ENCODE results near the gene TECTB. TPM values are rescaled to one million over a fixed set of nuclear protein-coding genes. Genes with fewer than 3 reads are reported as not detected.

TECTB gene
- total RNA-seq, 1 experiment from 2014 or later: not detected

- BruUV-seq (replicated peaks): no TSS peak
- POLR2A ChIA-PET (ENCODE audit: low non-redundant PET): no interaction called here
- TF ChIP-seq EZH2 (IDR thresholded peaks at IDR 0.05; ENCODE audit: borderline replicate concordance, low read depth, low read length, poor library complexity, severe bottlenecking): no peak
- TF ChIP-seq CTCF (conservative IDR thresholded peaks at IDR 0.05; ENCODE audit: low read depth, low read length): no peak
- intact Hi-C loops (cut with micrococcal nuclease; ENCODE audit: unreplicated experiment): no loop called here
- H3K9me3 ChIP-seq (ENCODE audit: low read depth, low read length, poor library complexity, severe bottlenecking): no peaks in the 10 kb centered on the region
- no peaks in the 10 kb centered on the region for H3K4me1 ChIP-seq (ENCODE audit: insufficient read depth, low read length, poor library complexity, severe bottlenecking)
- no peak overlapping the region for H3K27ac ChIP-seq (ENCODE audit: low read depth, low read length, poor library complexity, severe bottlenecking)
- H3K4me3 ChIP-seq (ENCODE audit: low read depth, low read length, poor library complexity, severe bottlenecking): no peak overlapping the region
- H3K36me3 ChIP-seq (ENCODE audit: insufficient read depth, low read length, poor library complexity, severe bottlenecking): no peaks in the 10 kb centered on the region
- DNase-seq (ENCODE audit: low spot score): no peak
- H3K27me3 ChIP-seq (replicated peaks; ENCODE audit: insufficient read depth, low read depth, low read length, poor library complexity): no peaks in the 10 kb centered on the region
- CTCF ChIA-PET: no interaction called here
Measured at GRCh38 chr10:112340601-112341000, 57.4 kb downstream of the TECTB start.

GRCh38 chr10:112343056-112343806 lies 60.0 kb downstream of the TECTB start:
- POLR2A ChIA-PET (ENCODE audit: low non-redundant PET): no interaction called here
- H3K27ac ChIP-seq (ENCODE audit: low read depth, low read length, poor library complexity, severe bottlenecking): no peak overlapping the region
- DNase-seq (ENCODE audit: low spot score): no peak
- intact Hi-C loops (cut with micrococcal nuclease; ENCODE audit: unreplicated experiment): no loop called here
- H3K4me1 ChIP-seq (ENCODE audit: insufficient read depth, low read length, poor library complexity, severe bottlenecking): no peaks in the 10 kb centered on the region
- H3K4me3 ChIP-seq (ENCODE audit: low read depth, low read length, poor library complexity, severe bottlenecking): no peak overlapping the region
- no peaks in the 10 kb centered on the region for H3K36me3 ChIP-seq (ENCODE audit: insufficient read depth, low read length, poor library complexity, severe bottlenecking)
- H3K27me3 ChIP-seq (replicated peaks; ENCODE audit: insufficient read depth, low read depth, low read length, poor library complexity): no peaks in the 10 kb centered on the region
- TF ChIP-seq CTCF (conservative IDR thresholded peaks at IDR 0.05; ENCODE audit: low read depth, low read length) (no peak), EZH2 (IDR thresholded peaks at IDR 0.05; ENCODE audit: borderline replicate concordance, low read depth, low read length, poor library complexity, severe bottlenecking) (no peak)
- no TSS peak for BruUV-seq (replicated peaks)
- H3K9me3 ChIP-seq (ENCODE audit: low read depth, low read length, poor library complexity, severe bottlenecking): no peaks in the 10 kb centered on the region
- CTCF ChIA-PET: no interaction called here

- H3K27ac ChIP-seq (ENCODE audit: low read depth, low read length, poor library complexity, severe bottlenecking): no peak overlapping the region
- ChIA-PET CTCF (no interaction called here), POLR2A (ENCODE audit: low non-redundant PET) (no interaction called here)
- no peak overlapping the region for H3K4me3 ChIP-seq (ENCODE audit: low read depth, low read length, poor library complexity, severe bottlenecking)
- H3K9me3 ChIP-seq (ENCODE audit: low read depth, low read length, poor library complexity, severe bottlenecking): no peaks in the 10 kb centered on the region
- intact Hi-C loops (cut with micrococcal nuclease; ENCODE audit: unreplicated experiment): no loop called here
- H3K27me3 ChIP-seq (replicated peaks; ENCODE audit: insufficient read depth, low read depth, low read length, poor library complexity): no peaks in the 10 kb centered on the region
- no peaks in the 10 kb centered on the region for H3K4me1 ChIP-seq (ENCODE audit: insufficient read depth, low read length, poor library complexity, severe bottlenecking)
- no peak for TF ChIP-seq EZH2 (IDR thresholded peaks at IDR 0.05; ENCODE audit: borderline replicate concordance, low read depth, low read length, poor library complexity, severe bottlenecking)
- TF ChIP-seq CTCF (conservative IDR thresholded peaks at IDR 0.05; ENCODE audit: low read depth, low read length): no peak
- no peaks in the 10 kb centered on the region for H3K36me3 ChIP-seq (ENCODE audit: insufficient read depth, low read length, poor library complexity, severe bottlenecking)
- no peak for DNase-seq (ENCODE audit: low spot score)
- BruUV-seq (replicated peaks): no TSS peak
Measured at GRCh38 chr10:112344261-112344660, 61.1 kb downstream of the TECTB start.
